Endothelial cell of umbilical vein (primary cell): ENCODE data around the gene RPL37A. TPM values are rescaled to one million over a fixed set of nuclear protein-coding genes. Genes with fewer than 3 reads are reported as not detected.

Experiments
- BruUV-seq: library from RNA; stranded (reverse); fragments of 400-500 nt; replicated peaks from 2 replicates; lab custom pipeline; 2021; lab: Mats Ljungman, UMichigan
- CTCF ChIA-PET: fragments of 300-600, 350-600 bp; sonication (Branson Sonifier 250); formaldehyde crosslinking; loops from one replicate; lab custom pipeline; 2021; ENCODE audit warnings: antibody characterized with exemption, inconsistent platforms; lab: Charles Lee
- POLR2A ChIA-PET: fragments of 300-600, 350-600 bp; sonication (Branson Sonifier 250); formaldehyde crosslinking; loops from one replicate; lab custom pipeline; 2021; ENCODE audit warnings: antibody characterized with exemption, inconsistent platforms; lab: Charles Lee
- DNase-seq: peaks from one replicate; pipeline ENCODE4 v3.0.0-alpha.2; 2011; ENCODE audit warnings: low read depth, low spot score
- FAIRE-seq: peaks from 2 replicates; lab custom pipeline; 2011; peaks lifted over from hg19 to GRCh38; lab: Jason Lieb, UNC
- H2AFZ ChIP-seq: 2 replicates; pipeline ENCODE4 v1.6.0; 2012; ENCODE audit warnings: low read depth, low read length, control low read depth, inconsistent platforms
- H3K27ac ChIP-seq: 2 replicates; pipeline ENCODE4 v1.5.1; 2011; ENCODE audit warnings: low read depth, mild to moderate bottlenecking, control low read depth, low read length, moderate library complexity; ENCODE audit not compliant: insufficient read depth
- H3K27me3 ChIP-seq, 2 experiments: 2 replicates each; pipeline versions ENCODE4 v1.6.0 to v1.6.1; 2011; ENCODE audit warnings: low read length in 2 of 2, mixed read lengths in 1 of 2; ENCODE audit not compliant: control insufficient read depth in 2 of 2, insufficient read depth in 2 of 2
- H3K36me3 ChIP-seq, 2 experiments: 2 replicates in 1 of 2; 3 replicates in 1 of 2; pipeline ENCODE4 v1.5.1; 2011; ENCODE audit warnings: low read length in 2 of 2, mild to moderate bottlenecking in 1 of 2, moderate library complexity in 1 of 2; ENCODE audit not compliant: control insufficient read depth in 2 of 2, insufficient read depth in 2 of 2; ENCODE audit errors: extremely low read depth in 1 of 2
- H3K4me1 ChIP-seq: 3 replicates; pipeline ENCODE4 v1.5.1; 2011; ENCODE audit warnings: mild to moderate bottlenecking, low read length; ENCODE audit not compliant: control insufficient read depth, insufficient read depth; ENCODE audit errors: extremely low read depth
- H3K4me2 ChIP-seq: 2 replicates; pipeline ENCODE4 v1.6.1; 2011; ENCODE audit warnings: low read length, control low read depth, mixed read lengths; ENCODE audit not compliant: insufficient read depth
- H3K4me3 ChIP-seq, 3 experiments: fragments of 200-600 bp in 1 of 3; sonication (generic), shearing (Covaris generic) in 1 of 3; replicated peaks in 1 of 3; 2 replicates each; pipeline ENCODE4 v1.5.1; 2011 to 2016; ENCODE audit warnings: control low read depth in 3 of 3, low read length in 3 of 3, mild to moderate bottlenecking in 2 of 3, inconsistent platforms in 1 of 3, low read depth in 1 of 3, moderate library complexity in 1 of 3; ENCODE audit not compliant: insufficient read depth in 1 of 3
- H3K79me2 ChIP-seq: 2 replicates; pipeline ENCODE4 v1.6.0; 2012; ENCODE audit warnings: low read length, inconsistent platforms; ENCODE audit not compliant: control insufficient read depth, insufficient read depth
- H3K9ac ChIP-seq: replicated peaks from 2 replicates; pipeline ENCODE3; 2011; ENCODE audit warnings: low read length, control low read depth; ENCODE audit not compliant: insufficient read depth; ENCODE audit errors: extremely low read depth
- H3K9me1 ChIP-seq: replicated peaks from 3 replicates; pipeline ENCODE4 v1.6.0; 2011; ENCODE audit warnings: mild to moderate bottlenecking, low read length; ENCODE audit not compliant: control insufficient read depth, insufficient read depth; ENCODE audit errors: extremely low read depth
- H3K9me3 ChIP-seq: replicated peaks from 2 replicates; pipeline ENCODE4 v1.5.1; 2012; ENCODE audit warnings: low read length, inconsistent platforms; ENCODE audit not compliant: control insufficient read depth, insufficient read depth
- H4K20me1 ChIP-seq: replicated peaks from 2 replicates; pipeline ENCODE3; 2011; ENCODE audit warnings: mild to moderate bottlenecking, low read length; ENCODE audit not compliant: control insufficient read depth, insufficient read depth; ENCODE audit errors: extremely low read depth
- EZH2 ChIP-seq: IDR thresholded peaks from 2 replicates; pipeline ENCODE4 v1.6.1; 2012; ENCODE audit warnings: borderline replicate concordance, low read depth, mild to moderate bottlenecking, moderate library complexity, low read length, inconsistent platforms; ENCODE audit not compliant: severe bottlenecking
- FOS ChIP-seq: IDR thresholded peaks from 2 replicates; pipeline ENCODE4 v1.6.1; 2011; ENCODE audit warnings: mild to moderate bottlenecking, low read length, moderate library complexity, borderline replicate concordance; ENCODE audit not compliant: insufficient read depth
- GATA2 ChIP-seq: IDR thresholded peaks from 2 replicates; pipeline ENCODE4 v1.7.0; 2011; ENCODE audit warnings: low read depth, mild to moderate bottlenecking, moderate library complexity, mixed read lengths, low read length; ENCODE audit not compliant: insufficient read length, insufficient read depth
- JUN ChIP-seq: IDR thresholded peaks from 2 replicates; pipeline ENCODE4 v1.6.1; 2011; ENCODE audit warnings: borderline replicate concordance, low read depth; ENCODE audit not compliant: insufficient read length, insufficient read depth
- MYC ChIP-seq: IDR thresholded peaks from one replicate; pipeline ENCODE4 v1.6.1; 2011; ENCODE audit warnings: mild to moderate bottlenecking, low read depth, low read length
- POLR2A ChIP-seq: IDR thresholded peaks from 2 replicates; pipeline ENCODE4 v1.6.1; 2012; ENCODE audit warnings: low read depth, mild to moderate bottlenecking, control low read depth, low read length
- POLR2AphosphoS5 ChIP-seq: IDR thresholded peaks from 2 replicates; pipeline ENCODE4 v1.6.1; 2012; ENCODE audit warnings: low read depth, mild to moderate bottlenecking, control low read depth, low read length, moderate library complexity; ENCODE audit not compliant: insufficient read depth
- dilution Hi-C: fragments of 300-500 bp; cut with MboI; formaldehyde crosslinking; loops from one replicate; pipeline ENCODE4 v1.15.0; 2019; ENCODE audit warnings: low sequenced_read_pairs; ENCODE audit not compliant: extremely low pct_ligation_motif_present
- intact Hi-C: fragments of 100-400 bp; cut with micrococcal nuclease; formaldehyde crosslinking; loops from one replicate; pipeline ENCODE4 v1.10.0; 2022
- polyA plus RNA-seq, 4 experiments: library from polyadenylated mRNA; depleted of rRNA in 3 of 4; stranded (reverse) in 3 of 4; unstranded in 1 of 4; fragments of >200 nt; gene quantifications; 2 replicates each; pipeline versions ENCODE4 v1.2.1 to v1.2.3, GENCODE V29; 2011 to 2012; ENCODE audit warnings: missing spikeins in 1 of 4
- total RNA-seq: library from RNA; stranded (reverse); gene quantifications from 2 replicates; pipeline ENCODE4 v1.2.3, GENCODE V29; 2021
- TF ChIP-seq, protein P1 (sequence below): IDR thresholded peaks from 2 replicates; pipeline ENCODE4 v1.6.1; 2011; ENCODE audit not compliant: insufficient read depth, insufficient read length
- TF ChIP-seq, protein P2 (sequence below), 2 donors: IDR thresholded peaks; 1 replicate in 1 of 2; 2 replicates in 1 of 2; pipeline ENCODE4 v1.5.1; 2011; ENCODE audit warnings: low read length in 2 of 2, mild to moderate bottlenecking in 2 of 2, moderate library complexity in 2 of 2, control low read depth in 1 of 2, inconsistent platforms in 1 of 2, low read depth in 1 of 2; ENCODE audit not compliant: insufficient read depth in 1 of 2; ENCODE audit errors: extremely low read depth in 1 of 2

RPL37A gene
- total and polyA plus RNA-seq, 2 donors (not counting 3 experiments of a cell fraction or from before 2014, with no cell fraction given), result 1,889 to 2,628 TPM

DNA sequence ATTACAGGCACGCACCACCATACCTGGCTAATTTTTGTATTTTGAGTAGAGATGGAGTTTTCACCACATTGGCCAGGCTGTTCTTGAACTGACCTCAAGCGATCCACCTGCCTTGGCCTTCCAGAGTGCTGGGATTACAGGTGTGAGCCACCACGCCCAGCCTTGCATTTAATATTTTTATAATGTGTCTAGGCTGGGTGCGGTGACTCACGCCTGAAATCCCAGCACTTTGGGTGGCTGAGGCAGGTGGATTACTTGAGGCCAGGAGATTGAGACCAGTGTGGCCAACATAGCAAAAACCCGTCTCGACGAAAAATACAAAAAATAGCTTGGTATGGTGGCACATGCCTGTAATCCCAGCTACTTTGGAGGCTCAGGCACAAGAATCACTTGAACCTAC lies 3.2 kb downstream of the RPL37A start:
- FAIRE-seq, result no peak
- Histone ChIP-seq H3K9me3 (no peaks in the 10 kb centered on the region), H2AFZ (no peak overlapping the region), H4K20me1 (no peaks in the 10 kb centered on the region), H3K4me2 (no peak overlapping the region), H3K27me3 (no peaks in the 10 kb centered on the region), H3K4me3 (no peak overlapping the region), H3K79me2 (peaks cover 52% of the 10 kb centered on the region), H3K27ac (no peak overlapping the region), H3K9me1 (no peaks in the 10 kb centered on the region), H3K9ac (no peak overlapping the region), H3K36me3 (peaks cover 36 to 37% of the 10 kb centered on the region in 2 experiments), H3K4me1 (peaks cover 24% of the 10 kb centered on the region)
- dilution Hi-C loops (no loop called here), intact Hi-C loops (no loop called here)
- TF ChIP-seq POLR2A, result no peak
- no peak for TF ChIP-seq FOS
- no peak for TF ChIP-seq EZH2
- TF ChIP-seq GATA2, result no peak
- no peak for TF ChIP-seq MYC
- no peak for TF ChIP-seq JUN
- TF ChIP-seq, protein P1, sequence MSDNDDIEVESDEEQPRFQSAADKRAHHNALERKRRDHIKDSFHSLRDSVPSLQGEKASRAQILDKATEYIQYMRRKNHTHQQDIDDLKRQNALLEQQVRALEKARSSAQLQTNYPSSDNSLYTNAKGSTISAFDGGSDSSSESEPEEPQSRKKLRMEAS, result no peak
- TF ChIP-seq, protein P2, sequence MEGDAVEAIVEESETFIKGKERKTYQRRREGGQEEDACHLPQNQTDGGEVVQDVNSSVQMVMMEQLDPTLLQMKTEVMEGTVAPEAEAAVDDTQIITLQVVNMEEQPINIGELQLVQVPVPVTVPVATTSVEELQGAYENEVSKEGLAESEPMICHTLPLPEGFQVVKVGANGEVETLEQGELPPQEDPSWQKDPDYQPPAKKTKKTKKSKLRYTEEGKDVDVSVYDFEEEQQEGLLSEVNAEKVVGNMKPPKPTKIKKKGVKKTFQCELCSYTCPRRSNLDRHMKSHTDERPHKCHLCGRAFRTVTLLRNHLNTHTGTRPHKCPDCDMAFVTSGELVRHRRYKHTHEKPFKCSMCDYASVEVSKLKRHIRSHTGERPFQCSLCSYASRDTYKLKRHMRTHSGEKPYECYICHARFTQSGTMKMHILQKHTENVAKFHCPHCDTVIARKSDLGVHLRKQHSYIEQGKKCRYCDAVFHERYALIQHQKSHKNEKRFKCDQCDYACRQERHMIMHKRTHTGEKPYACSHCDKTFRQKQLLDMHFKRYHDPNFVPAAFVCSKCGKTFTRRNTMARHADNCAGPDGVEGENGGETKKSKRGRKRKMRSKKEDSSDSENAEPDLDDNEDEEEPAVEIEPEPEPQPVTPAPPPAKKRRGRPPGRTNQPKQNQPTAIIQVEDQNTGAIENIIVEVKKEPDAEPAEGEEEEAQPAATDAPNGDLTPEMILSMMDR (IDR thresholded peaks at IDR 0.05; ENCODE audit: extremely low read depth in 1 of 2, insufficient read depth in 1 of 2, low read depth in 1 of 2, low read length in 2 of 2), result no peak
- TF ChIP-seq POLR2AphosphoS5, result no peak
- DNase-seq, result no peak
- no TSS peak for BruUV-seq
- CTCF ChIA-PET, result no interaction called here
- POLR2A ChIA-PET, result no interaction called here
